Heart right ventricle (tissue), 16 donors: Measurements from ENCODE around the gene ZNF232. TPM values are rescaled to one million over a fixed set of nuclear protein-coding genes. Genes with fewer than 3 reads are reported as not detected.
"Not testable (repeated sequence)": the region's sequence is repeated elsewhere in the genome, so short reads cannot be mapped to it uniquely, and the experiment has no call there.

Experiments used
- ATAC-seq, 8 donors: fragments of 200-7000 bp; cut with Tn5 transposase; one replicate each; pipeline ENCODE4 v1.9.1; 2020; ENCODE audit warnings: mild to moderate bottlenecking in 8 of 8, moderate library complexity in 8 of 8, moderate number of reproducible peaks in 1 of 8
- DNase-seq, 2 donors: peaks; one replicate each; pipeline ENCODE4 v3.0.0-alpha.2; 2020
- H3K27ac ChIP-seq, 10 donors: fragments of 200-600 bp; sonication (generic) in 2 of 10; one replicate each; pipeline versions ENCODE4 v1.5.0 to v1.8.0; 2020 to 2022; ENCODE audit warnings: mild to moderate bottlenecking in 3 of 10
- H3K27me3 ChIP-seq, 7 donors: fragments of 200-600 bp; one replicate each; pipeline ENCODE4 v1.8.0; 2021 to 2022; ENCODE audit warnings: mild to moderate bottlenecking in 2 of 7
- H3K36me3 ChIP-seq, 9 donors: fragments of 200-600 bp; sonication (generic) in 1 of 9; one replicate each; pipeline versions ENCODE4 v1.5.0 to v1.8.0; 2020 to 2022; ENCODE audit warnings: mild to moderate bottlenecking in 2 of 9
- H3K4me1 ChIP-seq, 9 donors: fragments of 200-600 bp; sonication (generic) in 1 of 9; one replicate each; pipeline versions ENCODE4 v1.5.0 to v1.8.0; 2020 to 2022; ENCODE audit warnings: mild to moderate bottlenecking in 4 of 9
- H3K4me3 ChIP-seq, 10 donors: fragments of 200-600 bp; sonication (generic) in 2 of 10; one replicate each; pipeline versions ENCODE4 v1.5.0 to v1.8.0; 2020 to 2022; ENCODE audit warnings: mild to moderate bottlenecking in 7 of 10, moderate library complexity in 2 of 10
- H3K9me3 ChIP-seq, 11 donors: fragments of 200-600 bp in 10 of 11; sonication (generic) in 2 of 11; one replicate each; pipeline versions ENCODE4 v1.5.0 to v1.8.0; 2013 to 2022; ENCODE audit warnings: mild to moderate bottlenecking in 2 of 11, control low read depth in 1 of 11, moderate library complexity in 1 of 11
- CTCF ChIP-seq, 9 donors: fragments of 200-600 bp; sonication (generic) in 2 of 9; IDR thresholded peaks; one replicate each; pipeline versions ENCODE4 v1.5.0 to v1.8.0; 2021 to 2022; ENCODE audit warnings: antibody characterized with exemption in 9 of 9, mild to moderate bottlenecking in 5 of 9, moderate library complexity in 1 of 9
- WGBS, 2 donors: extraction: QIAGEN DNeasy Blood & Tissue Kit; methylation state at CpG; one replicate each; pipeline ENCODE4 v1.1.7; 2013; ENCODE audit warnings: inconsistent platforms in 1 of 2; 5-methylcytosine and 5-hydroxymethylcytosine counted together
- intact Hi-C, 10 donors: fragments of 100-400 bp; cut with DNase I; formaldehyde crosslinking; loops; one replicate each; pipeline versions ENCODE4 v1.11.1 to v1.14.2; 2022
- polyA plus RNA-seq, 2 donors: library from polyadenylated mRNA; stranded (reverse); fragments of 200-250 nt; gene quantifications; one replicate each; pipeline ENCODE4 v1.2.3, GENCODE V29; 2013
- total RNA-seq, 10 donors: library from RNA; stranded (reverse); fragmentation: NEBNext Ultra II Directional in 3 of 10; extraction: Animal tissue kit (Norgen Biotek cat#: 25700) in 3 of 10; gene quantifications; one replicate each; pipeline versions ENCODE4 v1.2.1 to v1.2.4, GENCODE V29; 2021 to 2023
- donor health status: Arrhythmogenic right ventricular cardiomyopathy.
- donor health status: ischemic (EF 13 %, LVEDD 7.1; RV severe dilation, severe dysfunction).
- donor health status: healthy with polysubstance abuse.
- donor health status: DM: no; HTN: yes; CAD: no.
- donor health status: DM: no; HTN: no; CAD: no.
- donor health status: ischemic (EF 25% LVEDD 6.9; RV normal size, moderate dysfunction).
- donor health status: ischemic (EF 25% LVEDD 5.7; RV mildly dilated, moderate dysfunction).
- donor health status: healthy.
- donor health status: DM: yes; HTN: yes; CAD: no.
- donor health status: Ischemic cardiomyopathy.
- donor health status: ischemic (EF 35%, LVEDD 5.7; RV mildly dilated, moderate dysfunction).
- donor health status: nonischemic (EF 11% LVEDD 7.7; RV severe dilation, severe dysfunction).
- donor health status: DM: yes; HTN: yes; CAD: no.
- donor health status: PGD.
- donor health status: ischemic (EF 29% LVEDD 5.4; RV normal size, mild dysfunction).
- donor health status: nonischemic (EF 23%, LVEDD 6.1; RV moderate dilation, normal function).

The ZNF232 gene
- total and polyA plus RNA-seq, 12 donors, result 2.1 to 5.8 (median 4.2) TPM

DNA sequence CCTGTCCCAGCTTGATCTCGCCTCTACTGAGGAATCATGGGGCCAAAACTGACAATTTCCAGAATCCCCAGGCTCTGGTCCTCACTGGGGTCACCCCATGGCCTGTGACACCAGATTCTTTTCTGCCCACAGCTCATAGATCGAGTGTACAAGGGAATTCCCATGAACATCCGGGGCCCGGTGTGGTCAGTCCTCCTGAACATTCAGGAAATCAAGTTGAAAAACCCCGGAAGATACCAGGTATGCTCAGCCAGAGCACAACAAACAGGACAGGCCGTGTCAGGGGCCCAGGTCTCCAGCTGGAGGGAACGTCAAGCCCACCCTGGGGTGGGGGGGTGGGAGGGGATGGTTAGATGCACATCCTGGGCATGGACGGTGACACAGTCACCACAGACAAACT, 21.6 kb upstream of the ZNF232 start:
- Histone ChIP-seq H3K27me3 (peaks cover 0 to 11% (median 0%) of the 10 kb centered on the region in 7 donors), H3K4me1 (no peaks in the 10 kb centered on the region), H3K36me3 (no peaks in the 10 kb centered on the region), H3K9me3 (no peaks in the 10 kb centered on the region), H3K4me3 (no peak overlapping the region), H3K27ac (no peak overlapping the region)
- ATAC-seq, result no peak
- intact Hi-C loops, result no loop called here
- WGBS, 2 donors, result 61 to 70% methylated on average over 8 of the region's 8 CpGs
- DNase-seq, result no peak
- no peak for TF ChIP-seq CTCF (IDR thresholded peaks at IDR 0.05)

DNA sequence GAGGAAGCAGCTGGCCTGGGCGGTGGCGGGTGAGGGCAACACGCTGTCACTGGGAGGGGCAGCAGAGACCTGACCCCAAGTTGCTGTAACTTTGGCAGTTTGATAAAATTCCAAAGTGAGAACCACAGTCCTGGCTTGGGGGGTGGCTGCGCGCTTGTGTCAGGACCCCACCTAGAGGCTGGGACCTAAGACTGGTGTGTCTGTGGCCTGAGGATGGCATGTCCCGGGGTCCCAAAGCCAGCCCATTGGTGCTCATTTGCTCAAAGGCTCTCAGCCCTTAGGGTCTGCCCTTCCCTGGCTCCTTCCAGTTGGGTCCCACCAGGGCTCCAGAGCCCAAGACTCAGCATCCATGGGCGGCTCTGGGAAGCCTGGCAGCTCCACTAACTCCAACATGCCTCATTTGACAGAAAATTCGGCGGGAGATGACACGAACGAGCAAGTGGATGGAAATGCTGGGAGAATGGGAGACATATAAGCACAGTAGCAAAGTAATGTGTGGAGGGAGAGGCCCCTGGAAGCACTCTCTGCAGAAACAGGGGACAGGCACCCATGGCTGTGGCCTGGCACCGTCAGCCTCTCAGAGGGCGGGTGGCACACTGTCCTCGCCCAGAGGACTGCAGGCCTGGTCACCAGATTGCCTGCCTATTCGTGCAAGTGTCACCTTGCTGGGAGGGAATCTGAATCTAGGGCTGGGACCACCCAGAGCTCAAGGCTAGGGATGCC, 21.0 kb upstream of the ZNF232 start:
- ATAC-seq, H3K36me3 ChIP-seq, H3K27ac ChIP-seq, DNase-seq, intact Hi-C loops, H3K9me3 ChIP-seq, H3K4me1 ChIP-seq, H3K4me3 ChIP-seq: not testable (repeated sequence)
- H3K27me3 ChIP-seq, result peaks cover 0 to 14% (median 0%) of the 10 kb centered on the region in 7 donors
- peak in 2 of 9 donors; percentile 2 to 15 for TF ChIP-seq CTCF (IDR thresholded peaks at IDR 0.05)
- WGBS, 2 donors, result 88 to 93% methylated on average over 15 of the region's 15 CpGs

- peaks cover 0 to 20% (median 0%) of the 10 kb centered on the region in 7 donors for H3K27me3 ChIP-seq
- H3K9me3 ChIP-seq, H3K27ac ChIP-seq, H3K36me3 ChIP-seq, DNase-seq, ATAC-seq, intact Hi-C loops, H3K4me1 ChIP-seq, H3K4me3 ChIP-seq: not testable (repeated sequence)
- 81 to 83% methylated on average over 15 to 16 of the region's 16 CpGs for WGBS, 2 donors
These were observed 20.3 kb upstream of the ZNF232 start for GRCh38 chr17:5131799-5132502.

- no peak for ATAC-seq
These were observed 19.6 kb upstream of the ZNF232 start for GRCh38 chr17:5131146-5131715.

DNA sequence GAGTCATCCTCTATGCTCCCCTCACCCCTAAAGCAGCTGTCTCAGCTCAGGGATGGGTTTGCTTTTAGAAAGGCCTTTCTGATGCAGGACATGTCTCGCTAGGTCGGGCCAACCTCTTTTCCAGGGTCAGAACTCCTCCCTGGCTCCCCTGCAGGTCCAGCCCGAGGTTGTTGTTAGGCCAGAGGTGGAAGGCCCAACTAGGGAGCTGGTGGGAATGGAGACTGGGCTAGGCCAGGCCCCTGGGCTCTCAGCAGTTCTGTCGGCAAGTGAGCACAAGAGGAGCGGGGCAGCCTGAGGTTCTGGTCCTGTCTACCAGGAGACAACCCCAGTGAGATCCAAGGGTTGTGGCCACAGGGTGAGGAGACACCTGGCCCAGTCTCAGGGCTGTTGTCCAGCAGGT, 19.0 kb upstream of the ZNF232 start:
- H3K36me3 ChIP-seq, DNase-seq, ATAC-seq, H3K9me3 ChIP-seq, H3K27ac ChIP-seq, intact Hi-C loops, H3K4me3 ChIP-seq, H3K4me1 ChIP-seq: not testable (repeated sequence)
- peaks cover 0 to 22% (median 0%) of the 10 kb centered on the region in 7 donors for H3K27me3 ChIP-seq
- WGBS, 2 donors, result 83 to 88% methylated on average over 5 of the region's 5 CpGs

More at GRCh38 chr17:5131146-5131715, 19.6 kb upstream of the ZNF232 start:
- Histone ChIP-seq H3K27ac (no peak overlapping the region), H3K4me3 (no peak overlapping the region), H3K9me3 (no peaks in the 10 kb centered on the region), H3K27me3 (peaks cover 0 to 22% (median 0%) of the 10 kb centered on the region in 7 donors), H3K4me1 (no peaks in the 10 kb centered on the region), H3K36me3 (no peaks in the 10 kb centered on the region)
- intact Hi-C loops, result no loop called here
- DNase-seq, result no peak
- TF ChIP-seq CTCF (IDR thresholded peaks at IDR 0.05), result no peak
- 91 to 93% methylated on average over 7 of the region's 7 CpGs for WGBS, 2 donors

DNA sequence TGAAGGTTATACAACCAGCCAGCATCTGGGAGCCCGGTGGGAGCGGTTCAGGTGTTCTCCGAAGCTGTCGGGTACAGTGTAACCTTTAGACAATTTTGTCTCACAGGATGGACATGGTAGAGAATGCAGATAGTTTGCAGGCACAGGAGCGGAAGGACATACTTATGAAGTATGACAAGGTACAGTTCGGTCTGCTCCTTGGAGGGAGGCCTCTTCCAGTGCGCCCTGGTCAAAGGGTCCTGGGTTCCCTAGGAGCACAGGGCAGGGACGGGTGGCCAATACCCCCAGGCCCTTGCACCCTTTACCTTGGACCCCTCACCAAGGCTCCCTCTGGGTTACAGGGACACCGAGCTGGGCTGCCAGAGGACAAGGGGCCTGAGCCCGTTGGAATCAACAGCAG, 18.6 kb upstream of the ZNF232 start:
- peaks cover 0 to 22% (median 0%) of the 10 kb centered on the region in 7 donors for H3K27me3 ChIP-seq
- H3K27ac ChIP-seq, DNase-seq, intact Hi-C loops, H3K4me1 ChIP-seq, H3K4me3 ChIP-seq, H3K9me3 ChIP-seq, ATAC-seq, H3K36me3 ChIP-seq: not testable (repeated sequence)
- WGBS, 2 donors, result 90 to 92% methylated on average over 10 of the region's 10 CpGs

DNA sequence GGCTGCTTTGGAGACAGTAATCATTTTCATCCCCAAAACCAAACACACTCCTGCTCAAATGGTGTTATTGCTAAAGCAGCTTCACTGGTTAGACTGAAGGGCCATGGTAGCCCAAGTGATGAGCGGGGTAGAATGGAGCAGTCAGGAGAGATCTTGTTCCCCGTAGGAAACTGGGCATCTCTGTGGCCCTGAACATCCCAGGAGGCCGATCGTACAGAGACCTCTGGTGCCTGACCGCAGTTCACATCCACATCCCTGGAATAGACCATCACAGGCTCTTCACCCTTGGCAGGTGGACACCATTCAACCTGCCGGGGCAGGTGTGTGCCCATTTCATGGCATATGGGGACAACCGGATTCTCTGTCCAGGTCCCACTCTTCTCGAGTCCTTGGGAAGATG, 18.1 kb upstream of the ZNF232 start:
- intact Hi-C loops, DNase-seq: not testable (repeated sequence)

More for the DNA sequence above, 18.1 kb upstream of the ZNF232 start:
- ATAC-seq, H3K27ac ChIP-seq, H3K36me3 ChIP-seq, H3K4me3 ChIP-seq, H3K9me3 ChIP-seq, H3K4me1 ChIP-seq: not testable (repeated sequence)
- WGBS, 2 donors, result 87 to 88% methylated on average over 8 of the region's 8 CpGs
- peaks cover 0 to 22% (median 0%) of the 10 kb centered on the region in 7 donors for H3K27me3 ChIP-seq
